Measurements from ENCODE around the gene B4GALT1.

Gene B4GALT1

DNA sequence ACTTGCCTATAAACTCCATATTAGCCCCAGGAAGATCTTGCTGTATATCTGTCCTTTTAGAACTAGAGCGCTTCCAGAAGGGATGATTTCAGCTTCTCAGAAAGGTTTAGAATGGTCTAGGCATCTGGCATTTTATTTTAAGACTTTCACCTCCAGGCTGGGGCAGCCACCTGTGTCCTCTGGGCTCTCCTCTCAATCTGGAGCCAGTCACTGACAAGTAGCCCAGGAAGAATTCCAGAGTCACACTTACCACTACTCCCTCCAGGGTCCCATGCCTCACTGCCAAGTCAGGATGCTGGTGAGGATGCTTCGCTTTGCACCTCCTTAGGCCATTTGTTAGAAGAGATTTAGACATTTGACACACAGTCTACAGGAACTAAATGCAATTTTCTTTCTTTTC, 20.8 kb downstream of the B4GALT1 start:
- no peak for DNase-seq (ENCODE audit: low read depth)
- H3K36me3 ChIP-seq (ENCODE audit: control insufficient read depth, insufficient read depth, low read length, severe bottlenecking) = no peaks in the 10 kb centered on the region
- no peaks in the 10 kb centered on the region for H3K27me3 ChIP-seq (replicated peaks; ENCODE audit: control insufficient read depth, insufficient read depth, low read length)

DNA sequence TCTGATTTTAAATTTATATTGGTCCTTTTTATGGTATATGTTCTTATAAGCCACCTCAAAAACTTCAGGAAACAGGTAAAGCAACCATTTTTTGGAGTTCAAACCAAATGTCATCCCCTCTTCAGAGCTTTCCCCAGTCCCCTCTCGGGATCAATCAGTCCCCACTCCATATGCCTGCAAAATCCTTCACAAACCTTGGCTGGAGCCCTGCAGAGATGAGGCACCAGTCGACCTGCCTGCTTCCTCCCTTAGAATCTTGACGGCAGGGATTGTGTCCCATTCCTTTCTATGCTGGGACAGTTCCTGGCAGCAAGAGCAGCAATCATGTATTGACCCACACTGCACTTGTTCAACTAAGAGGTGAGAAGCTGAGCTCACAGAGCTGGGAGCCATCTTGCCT, 22.6 kb downstream of the B4GALT1 start:
- H3K36me3 ChIP-seq (ENCODE audit: control insufficient read depth, insufficient read depth, low read length, severe bottlenecking) = no peaks in the 10 kb centered on the region
- H3K9ac ChIP-seq (ENCODE audit: low read length) = no peak overlapping the region
- H3K4me3 ChIP-seq (ENCODE audit: low read length) = no peak overlapping the region
- no peaks in the 10 kb centered on the region for H3K27me3 ChIP-seq (replicated peaks; ENCODE audit: control insufficient read depth, insufficient read depth, low read length)
- H3K4me1 ChIP-seq (ENCODE audit: control insufficient read depth, insufficient read depth, low read length) = peaks cover 37% of the 10 kb centered on the region
- H3K9me3 ChIP-seq (ENCODE audit: control insufficient read depth, low read length) = no peaks in the 10 kb centered on the region
- DNase-seq (ENCODE audit: low read depth) = no peak

More for the DNA sequence above, 20.8 kb downstream of the B4GALT1 start:
- Histone ChIP-seq H3K4me1 (ENCODE audit: control insufficient read depth, insufficient read depth, low read length) (peaks cover 35% of the 10 kb centered on the region), H3K9ac (ENCODE audit: low read length) (no peak overlapping the region), H3K4me3 (ENCODE audit: low read length) (no peak overlapping the region), H3K9me3 (ENCODE audit: control insufficient read depth, low read length) (no peaks in the 10 kb centered on the region)

DNA sequence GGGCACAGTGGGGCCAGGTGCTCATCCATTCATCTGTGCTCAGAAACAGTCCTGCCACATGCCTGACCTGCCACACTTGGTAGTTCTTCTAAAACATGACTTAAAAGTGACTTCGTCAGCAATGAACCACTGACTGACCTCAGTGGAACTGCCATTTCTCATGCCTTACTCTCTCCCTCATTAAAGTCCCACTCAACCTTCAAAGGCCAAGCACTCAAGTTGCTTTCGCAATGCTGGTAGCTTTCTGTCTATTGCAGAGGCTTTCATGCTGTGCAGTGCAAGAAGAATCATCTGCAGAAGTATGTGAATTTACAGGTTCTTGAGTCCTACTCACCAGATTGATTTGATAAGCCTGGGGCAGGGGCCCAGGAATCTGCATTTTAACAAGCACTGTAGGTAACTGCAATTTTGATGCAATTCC, 23.9 kb downstream of the B4GALT1 start:
- H3K4me3 ChIP-seq (ENCODE audit: low read length) = no peak overlapping the region
- H3K4me1 ChIP-seq (ENCODE audit: control insufficient read depth, insufficient read depth, low read length) = peaks cover 44% of the 10 kb centered on the region
- H3K9ac ChIP-seq (ENCODE audit: low read length) = no peak overlapping the region
- no peaks in the 10 kb centered on the region for H3K27me3 ChIP-seq (replicated peaks; ENCODE audit: control insufficient read depth, insufficient read depth, low read length)
- no peaks in the 10 kb centered on the region for H3K36me3 ChIP-seq (ENCODE audit: control insufficient read depth, insufficient read depth, low read length, severe bottlenecking)
- H3K9me3 ChIP-seq (ENCODE audit: control insufficient read depth, low read length) = no peaks in the 10 kb centered on the region
- DNase-seq (ENCODE audit: low read depth) = peak; percentile 76

DNA sequence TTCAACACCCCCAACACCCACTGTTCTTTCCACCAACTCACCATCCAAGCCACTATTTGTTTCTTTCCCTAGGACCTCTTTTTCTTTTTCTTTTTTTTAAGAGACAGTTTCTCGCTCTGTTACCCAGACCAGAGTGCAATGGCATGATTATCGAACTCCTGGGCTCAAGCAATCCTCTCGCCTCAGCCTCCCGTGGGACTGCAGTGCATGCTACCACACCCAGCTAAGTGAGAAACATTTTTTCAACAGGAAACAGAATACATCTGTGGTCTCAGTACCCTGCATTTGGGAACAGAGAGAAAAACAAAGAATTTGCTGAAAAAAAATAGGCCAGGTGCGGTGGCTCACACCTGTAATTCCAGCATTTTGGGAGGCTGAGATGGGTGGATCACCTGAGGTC, 24.6 kb downstream of the B4GALT1 start:
- DNase-seq (ENCODE audit: low read depth) = no peak
- no peaks in the 10 kb centered on the region for H3K36me3 ChIP-seq (ENCODE audit: control insufficient read depth, insufficient read depth, low read length, severe bottlenecking)
- H3K9ac ChIP-seq (ENCODE audit: low read length) = no peak overlapping the region
- peaks cover 44% of the 10 kb centered on the region for H3K4me1 ChIP-seq (ENCODE audit: control insufficient read depth, insufficient read depth, low read length)
- no peaks in the 10 kb centered on the region for H3K9me3 ChIP-seq (ENCODE audit: control insufficient read depth, low read length)
- no peaks in the 10 kb centered on the region for H3K27me3 ChIP-seq (replicated peaks; ENCODE audit: control insufficient read depth, insufficient read depth, low read length)
- no peak overlapping the region for H3K4me3 ChIP-seq (ENCODE audit: low read length)

DNA sequence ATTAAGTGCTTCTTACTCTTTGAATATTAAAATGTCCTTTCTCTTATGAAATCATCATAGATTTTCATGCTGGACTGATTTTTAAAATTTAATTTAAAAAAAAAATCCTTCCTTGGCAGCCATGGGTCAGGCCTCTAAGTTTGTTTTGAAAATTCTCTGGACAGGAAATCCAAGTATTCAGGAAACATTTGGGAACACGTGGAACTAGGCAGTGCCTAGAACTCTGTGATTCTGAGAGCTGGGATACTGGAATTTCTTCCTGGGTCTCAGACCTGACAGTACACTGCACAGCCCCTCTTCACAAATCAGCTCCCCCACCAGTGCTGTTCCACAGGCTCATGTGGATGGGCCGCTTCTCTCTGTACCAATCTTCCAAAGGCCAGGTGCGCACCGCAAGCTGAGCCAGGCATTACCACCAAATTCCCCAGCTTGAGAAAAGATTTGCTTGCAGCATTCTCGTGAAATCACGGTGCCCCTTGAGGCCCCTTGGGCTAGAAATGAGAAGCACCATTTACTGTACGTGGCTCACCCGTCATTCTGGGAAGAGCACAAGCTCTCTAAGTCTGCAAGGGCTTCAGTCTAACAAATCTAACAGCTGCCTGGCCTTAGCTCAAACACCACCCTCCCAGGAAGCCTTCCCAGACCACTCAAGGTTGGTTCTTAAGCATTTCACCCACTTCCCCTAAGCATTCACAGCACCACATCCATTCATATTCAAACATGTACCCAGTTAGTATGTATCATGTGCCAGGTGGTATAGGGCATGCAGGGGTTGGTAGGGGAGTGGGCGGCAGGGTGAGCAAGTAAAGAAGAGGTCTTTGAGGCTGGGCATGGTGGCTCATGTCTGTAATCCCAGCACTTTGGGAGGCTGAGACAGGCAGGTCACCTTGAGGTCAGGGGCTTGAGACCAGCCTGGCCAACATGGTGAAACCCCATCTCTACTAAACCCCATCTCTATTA, 26.5 kb downstream of the B4GALT1 start:
- H3K4me3 ChIP-seq (ENCODE audit: low read length) = no peak overlapping the region
- H3K27me3 ChIP-seq (replicated peaks; ENCODE audit: control insufficient read depth, insufficient read depth, low read length) = no peaks in the 10 kb centered on the region
- no peaks in the 10 kb centered on the region for H3K36me3 ChIP-seq (ENCODE audit: control insufficient read depth, insufficient read depth, low read length, severe bottlenecking)
- H3K4me1 ChIP-seq (ENCODE audit: control insufficient read depth, insufficient read depth, low read length) = peaks cover 44% of the 10 kb centered on the region
- peak overlapping the region; percentile 30 for H3K9ac ChIP-seq (ENCODE audit: low read length)
- DNase-seq (ENCODE audit: low read depth) = no peak
- H3K9me3 ChIP-seq (ENCODE audit: control insufficient read depth, low read length) = no peaks in the 10 kb centered on the region

DNA sequence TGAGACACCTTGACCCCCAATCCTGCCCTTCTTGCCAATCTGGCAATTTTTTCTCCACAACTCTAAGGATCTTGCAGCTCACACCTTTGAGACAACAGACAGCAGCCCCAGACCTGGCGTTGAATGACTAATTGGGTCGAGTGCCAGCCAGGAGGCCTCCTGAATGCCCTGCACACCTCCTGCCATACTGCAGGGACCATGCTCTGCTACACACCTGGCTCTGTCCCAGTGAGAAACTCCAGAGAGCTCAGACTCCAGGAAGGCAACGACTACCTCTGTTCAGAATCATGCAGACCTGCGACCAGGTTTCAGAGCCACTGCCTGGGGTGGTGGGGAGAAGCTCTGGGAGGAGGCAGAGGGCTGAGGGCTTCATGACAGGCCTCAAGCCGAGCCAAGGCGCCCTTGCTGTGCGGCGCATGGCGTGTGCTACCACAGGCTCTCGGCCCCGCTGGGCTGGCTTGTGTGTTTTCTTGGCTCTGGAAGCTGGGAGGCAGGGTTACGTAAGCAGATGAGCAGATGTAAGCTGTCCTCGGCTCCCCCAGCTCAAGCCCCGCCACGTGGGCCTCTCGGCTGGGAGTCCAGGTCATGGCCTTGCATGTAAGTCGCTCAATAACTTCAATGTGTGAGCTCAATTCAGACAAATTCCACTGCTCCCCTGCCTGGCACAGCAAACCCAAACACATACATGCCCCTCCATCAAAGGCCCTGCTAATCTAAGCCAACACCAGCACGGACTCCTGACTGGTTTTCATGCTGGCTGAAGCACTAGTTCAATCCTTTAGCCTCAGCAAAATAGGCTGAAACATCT, 27.5 kb downstream of the B4GALT1 start:
- Histone ChIP-seq H3K4me3 (ENCODE audit: low read length) (peak overlapping the region; percentile 10), H3K36me3 (ENCODE audit: control insufficient read depth, insufficient read depth, low read length, severe bottlenecking) (peaks cover 5% of the 10 kb centered on the region), H3K9me3 (ENCODE audit: control insufficient read depth, low read length) (no peaks in the 10 kb centered on the region), H3K9ac (ENCODE audit: low read length) (peak overlapping the region; percentile 35), H3K4me1 (ENCODE audit: control insufficient read depth, insufficient read depth, low read length) (peaks cover 50% of the 10 kb centered on the region), H3K27me3 (replicated peaks; ENCODE audit: control insufficient read depth, insufficient read depth, low read length) (no peaks in the 10 kb centered on the region)
- DNase-seq (ENCODE audit: low read depth) = peak; percentile 78

DNA sequence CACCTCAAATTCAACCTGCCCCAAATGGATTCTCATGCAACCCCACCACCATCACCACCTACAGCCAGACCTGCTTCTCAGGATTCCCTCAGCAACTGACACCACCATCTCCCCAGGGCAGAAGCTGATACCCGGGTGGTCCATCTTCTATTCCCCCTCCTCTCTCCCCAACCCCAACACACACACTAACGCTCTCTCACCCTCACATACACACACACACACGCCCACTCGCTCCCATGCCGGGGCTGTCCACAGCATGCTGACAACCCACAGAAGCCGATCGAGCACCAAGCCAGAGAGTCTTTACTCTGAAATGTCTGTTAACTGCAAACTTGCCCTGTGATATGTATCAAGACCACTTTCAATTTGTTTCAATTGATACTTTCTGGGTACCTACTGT, 28.4 kb downstream of the B4GALT1 start:
- H3K27me3 ChIP-seq (replicated peaks; ENCODE audit: control insufficient read depth, insufficient read depth, low read length) = no peaks in the 10 kb centered on the region
- H3K4me1 ChIP-seq (ENCODE audit: control insufficient read depth, insufficient read depth, low read length) = peaks cover 50% of the 10 kb centered on the region
- no peak overlapping the region for H3K4me3 ChIP-seq (ENCODE audit: low read length)
- no peak overlapping the region for H3K9ac ChIP-seq (ENCODE audit: low read length)
- no peaks in the 10 kb centered on the region for H3K9me3 ChIP-seq (ENCODE audit: control insufficient read depth, low read length)
- no peak for DNase-seq (ENCODE audit: low read depth)
- peaks cover 13% of the 10 kb centered on the region for H3K36me3 ChIP-seq (ENCODE audit: control insufficient read depth, insufficient read depth, low read length, severe bottlenecking)

DNA sequence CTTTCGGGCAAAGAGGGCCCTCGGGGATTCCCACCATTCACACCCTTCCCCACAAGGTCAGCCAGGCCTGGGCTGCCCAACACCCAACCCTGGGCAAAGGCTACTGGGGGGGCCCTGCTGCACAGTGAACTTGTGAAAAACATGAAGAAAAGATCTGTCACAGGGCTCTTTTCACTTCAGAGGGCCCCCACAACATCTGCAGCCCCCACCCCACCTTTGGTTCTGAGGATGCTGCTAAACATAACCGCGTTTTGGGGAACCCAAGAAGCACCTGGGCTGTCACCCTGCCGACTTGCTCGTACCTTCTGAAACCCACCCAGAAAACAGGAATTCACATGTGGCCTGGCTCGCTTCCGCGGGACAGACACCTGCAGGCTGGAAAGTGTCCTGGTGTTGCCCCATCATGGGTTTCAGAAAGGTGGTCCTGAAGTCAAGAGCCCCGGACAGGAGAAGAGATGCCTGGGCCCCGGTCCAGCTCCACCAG, 29.3 kb downstream of the B4GALT1 start:
- Histone ChIP-seq H3K27me3 (replicated peaks; ENCODE audit: control insufficient read depth, insufficient read depth, low read length) (no peaks in the 10 kb centered on the region), H3K4me3 (ENCODE audit: low read length) (no peak overlapping the region), H3K4me1 (ENCODE audit: control insufficient read depth, insufficient read depth, low read length) (peaks cover 42% of the 10 kb centered on the region), H3K9ac (ENCODE audit: low read length) (no peak overlapping the region), H3K36me3 (ENCODE audit: control insufficient read depth, insufficient read depth, low read length, severe bottlenecking) (peaks cover 22% of the 10 kb centered on the region), H3K9me3 (ENCODE audit: control insufficient read depth, low read length) (no peaks in the 10 kb centered on the region)
- no peak for DNase-seq (ENCODE audit: low read depth)

DNA sequence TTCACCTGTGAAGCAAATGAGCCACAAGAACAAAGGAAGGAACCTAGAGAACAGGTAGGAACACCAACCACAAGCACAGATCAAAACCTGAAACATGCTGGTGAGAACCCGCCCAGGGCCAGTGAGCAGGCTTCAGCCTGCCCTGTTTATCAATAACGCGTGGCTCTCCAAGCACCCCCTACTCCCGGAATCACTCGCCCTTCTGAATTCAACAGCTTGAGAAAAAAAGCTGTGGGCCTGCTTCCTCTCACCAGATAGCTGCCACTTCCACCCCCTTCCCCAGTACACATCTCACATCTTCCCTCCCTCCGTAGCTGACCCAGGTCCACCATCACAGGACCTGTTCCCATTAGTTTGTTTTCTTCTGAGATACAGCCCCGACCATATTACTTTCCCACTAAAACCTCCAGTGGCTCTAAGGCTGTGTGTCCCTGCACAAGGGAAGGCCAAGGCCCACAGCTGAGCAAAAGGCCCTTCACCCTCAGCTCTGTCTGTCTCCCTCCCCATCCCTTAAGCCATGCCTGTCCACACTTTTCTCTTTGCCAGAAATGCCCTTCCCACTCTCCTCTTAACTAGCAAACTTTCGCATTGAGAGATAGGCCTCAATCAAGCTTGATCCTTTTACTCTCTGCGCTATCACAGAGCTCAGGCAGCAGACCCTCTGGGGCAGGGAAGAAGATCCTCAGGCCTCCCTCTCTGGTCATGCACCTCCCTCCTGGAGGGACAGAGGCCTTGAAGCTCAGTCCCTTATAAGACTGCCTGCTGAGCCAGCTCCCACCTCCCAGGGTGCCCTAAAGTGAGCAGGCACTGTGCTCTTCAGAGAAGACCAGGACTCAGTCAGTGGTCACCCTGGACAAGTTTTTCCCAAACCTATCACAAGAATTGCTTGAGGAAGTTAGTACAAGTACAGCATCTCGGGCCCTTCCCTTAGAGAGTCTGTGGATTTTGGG, 30.1 kb downstream of the B4GALT1 start:
- peaks cover 42% of the 10 kb centered on the region for H3K4me1 ChIP-seq (ENCODE audit: control insufficient read depth, insufficient read depth, low read length)
- no peaks in the 10 kb centered on the region for H3K9me3 ChIP-seq (ENCODE audit: control insufficient read depth, low read length)
- no peak overlapping the region for H3K9ac ChIP-seq (ENCODE audit: low read length)
- no peaks in the 10 kb centered on the region for H3K27me3 ChIP-seq (replicated peaks; ENCODE audit: control insufficient read depth, insufficient read depth, low read length)
- peaks cover 27% of the 10 kb centered on the region for H3K36me3 ChIP-seq (ENCODE audit: control insufficient read depth, insufficient read depth, low read length, severe bottlenecking)
- no peak for DNase-seq (ENCODE audit: low read depth)
- H3K4me3 ChIP-seq (ENCODE audit: low read length) = no peak overlapping the region

DNA sequence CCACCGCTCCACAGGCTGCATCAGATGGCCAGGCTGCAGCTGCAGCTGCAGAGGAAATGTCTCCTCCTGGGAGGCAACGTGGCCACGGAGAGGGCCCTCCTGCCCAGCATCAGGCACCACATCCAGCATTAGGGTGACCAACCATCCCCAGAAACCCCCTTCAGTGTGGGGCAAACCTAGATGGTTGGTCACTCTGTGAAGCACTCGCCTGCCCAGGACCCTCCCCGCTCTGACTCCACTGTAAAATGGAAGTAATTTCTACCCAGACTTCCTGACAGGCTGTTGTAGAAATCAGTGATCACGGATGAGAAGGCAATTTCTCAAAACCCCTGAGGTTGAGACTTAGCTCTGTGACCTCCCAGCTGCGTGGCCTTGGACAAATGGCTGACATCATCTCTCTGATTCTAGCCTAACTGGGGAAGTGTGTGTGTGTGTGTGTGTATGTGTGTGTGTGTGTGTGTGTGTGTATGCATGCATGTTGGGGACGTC, 31.6 kb downstream of the B4GALT1 start:
- H3K9ac ChIP-seq (ENCODE audit: low read length) = no peak overlapping the region
- no peaks in the 10 kb centered on the region for H3K9me3 ChIP-seq (ENCODE audit: control insufficient read depth, low read length)
- peaks cover 43% of the 10 kb centered on the region for H3K4me1 ChIP-seq (ENCODE audit: control insufficient read depth, insufficient read depth, low read length)
- no peak for DNase-seq (ENCODE audit: low read depth)
- H3K27me3 ChIP-seq (replicated peaks; ENCODE audit: control insufficient read depth, insufficient read depth, low read length) = no peaks in the 10 kb centered on the region
- H3K4me3 ChIP-seq (ENCODE audit: low read length) = no peak overlapping the region
- H3K36me3 ChIP-seq (ENCODE audit: control insufficient read depth, insufficient read depth, low read length, severe bottlenecking) = peaks cover 32% of the 10 kb centered on the region

Data from adipocyte (in vitro differentiated cells).